Caco-2 (cell line): ENCODE data around the gene NAA38. TPM values are rescaled to one million over a fixed set of nuclear protein-coding genes. Genes with fewer than 3 reads are reported as not detected.
A peak's percentile ranks its signal among the peaks of the same experiment; 100 is the strongest.

Experiments used
- BruUV-seq: library from RNA; stranded (reverse); fragments of 400-500 nt; replicated peaks from 2 replicates; lab custom pipeline; 2021; lab: Mats Ljungman, UMichigan
- CTCF ChIA-PET: fragments of 300-600 bp; sonication (Branson Sonifier 250); formaldehyde crosslinking; loops from one replicate; lab custom pipeline; 2022; ENCODE audit warnings: antibody characterized with exemption; lab: Charles Lee
- POLR2A ChIA-PET: fragments of 300-600 bp; sonication (Branson Sonifier 250); formaldehyde crosslinking; loops from one replicate; lab custom pipeline; 2022; ENCODE audit warnings: antibody characterized with exemption; lab: Charles Lee
- DNase-seq, 2 experiments: peaks; one replicate each; pipeline versions ENCODE4 v3.0.0 to v3.0.0-alpha.2; 2020 to 2022
- H3K27me3 ChIP-seq: replicated peaks from 2 replicates; pipeline ENCODE4 v1.6.0; 2011; ENCODE audit warnings: low read length; ENCODE audit not compliant: control insufficient read depth, insufficient read depth
- H3K36me3 ChIP-seq: 2 replicates; pipeline ENCODE4 v1.5.1; 2011; ENCODE audit warnings: low read length; ENCODE audit not compliant: control insufficient read depth, insufficient read depth
- H3K4me1 ChIP-seq: fragments of 250-450 bp; sonication (Bioruptor Pico); 2 replicates; pipeline ENCODE4 v1.5.1; 2020; ENCODE audit warnings: mild to moderate bottlenecking
- H3K4me3 ChIP-seq: 2 replicates; pipeline ENCODE4 v1.5.1; 2011; ENCODE audit warnings: low read depth, mild to moderate bottlenecking, control low read depth, low read length
- H3K9me3 ChIP-seq: fragments of 250-450 bp; sonication (Bioruptor Pico); 2 replicates; pipeline ENCODE4 v1.5.1; 2020; ENCODE audit warnings: mild to moderate bottlenecking, moderate library complexity
- H3K27ac Mint-ChIP-seq: one replicate; pipeline ENCODE4 v1.8.0; 2022; ENCODE audit warnings: mixed read lengths; ENCODE audit not compliant: unreplicated experiment
- H3K27me3 Mint-ChIP-seq: one replicate; pipeline ENCODE4 v1.8.0; 2022; ENCODE audit warnings: mixed read lengths; ENCODE audit not compliant: insufficient read depth, unreplicated experiment
- H3K36me3 Mint-ChIP-seq: one replicate; pipeline ENCODE4 v1.8.0; 2022; ENCODE audit warnings: mild to moderate bottlenecking, mixed read lengths; ENCODE audit not compliant: insufficient read depth, unreplicated experiment
- H3K4me1 Mint-ChIP-seq: one replicate; pipeline ENCODE4 v1.8.0; 2022; ENCODE audit warnings: low read depth, mixed read lengths; ENCODE audit not compliant: unreplicated experiment
- H3K4me3 Mint-ChIP-seq: one replicate; pipeline ENCODE4 v1.8.0; 2022; ENCODE audit warnings: mild to moderate bottlenecking, moderate library complexity, mixed read lengths; ENCODE audit not compliant: unreplicated experiment
- H3K9me3 Mint-ChIP-seq: one replicate; pipeline ENCODE4 v1.8.0; 2022; ENCODE audit warnings: mixed read lengths; ENCODE audit not compliant: unreplicated experiment
- CTCF ChIP-seq, 2 experiments: fragments of 200-600 bp in 1 of 2; IDR thresholded peaks; 1 replicate in 1 of 2; 2 replicates in 1 of 2; pipeline versions ENCODE4 v1.5.1 to v1.8.0; 2011 to 2022; ENCODE audit warnings: antibody characterized with exemption in 1 of 2, control low read depth in 1 of 2, inconsistent platforms in 1 of 2, low read depth in 1 of 2, low read length in 1 of 2, mild to moderate bottlenecking in 1 of 2, moderate library complexity in 1 of 2; ENCODE audit not compliant: insufficient read depth in 1 of 2, severe bottlenecking in 1 of 2, unreplicated experiment in 1 of 2
- intact Hi-C: fragments of 100-400 bp; cut with micrococcal nuclease; formaldehyde crosslinking; loops from one replicate; pipeline ENCODE4 v1.10.0; 2022; ENCODE audit not compliant: unreplicated experiment
- total RNA-seq: library from RNA; stranded (reverse); gene quantifications from 2 replicates; pipeline ENCODE4 v1.2.3, GENCODE V29; 2022

The NAA38 gene
- total RNA-seq, 1 experiment from 2014 or later: 27.4 TPM

GRCh38 chr17:7884581-7885366 lies 27.4 kb upstream of the NAA38 start:
- Histone ChIP-seq H3K4me3 (peak overlapping the region; percentile 72), H3K9me3 (no peaks in the 10 kb centered on the region), H3K4me1 (no peaks in the 10 kb centered on the region; the same call in 1 of the 2 replicates), H3K36me3 (no peaks in the 10 kb centered on the region), H3K27me3 (no peaks in the 10 kb centered on the region)
- Mint-ChIP-seq H3K27me3 (no peaks in the 10 kb centered on the region), H3K27ac (no peak overlapping the region), H3K4me1 (no peaks in the 10 kb centered on the region), H3K36me3 (no peaks in the 10 kb centered on the region), H3K9me3 (no peaks in the 10 kb centered on the region), H3K4me3 (no peak overlapping the region)
- POLR2A ChIA-PET: interaction anchor here (0.6 to 0.7 kb wide), 2 partner anchors 31 to 263 kb away, joined by 3 to 4 read pairs; no protein-coding TSS in a partner anchor
- DNase-seq: no peak
- intact Hi-C loops: no loop called here
- CTCF ChIA-PET: interaction anchor here (1.5 kb wide), 1 partner anchor 28 kb away, joined by 7 read pairs; the partner anchor contains the start of gene NAA38
- BruUV-seq: no TSS peak
- no peak for TF ChIP-seq CTCF (IDR thresholded peaks at IDR 0.05; ENCODE audit: insufficient read depth in 1 of 2, low read depth in 1 of 2, low read length in 1 of 2, severe bottlenecking in 1 of 2, unreplicated experiment in 1 of 2)

- peak overlapping the region; percentile 56 for H3K4me3 Mint-ChIP-seq
Measured at GRCh38 chr17:7883781-7884386, 26.5 kb upstream of the NAA38 start.

More at GRCh38 chr17:7883781-7884386, 26.5 kb upstream of the NAA38 start:
- no peaks in the 10 kb centered on the region for H3K27me3 ChIP-seq
- H3K27me3 Mint-ChIP-seq: no peaks in the 10 kb centered on the region
- H3K4me1 ChIP-seq: no peaks in the 10 kb centered on the region; the same call in 1 of the 2 replicates
- CTCF ChIA-PET: interaction anchor here (0.6 kb wide), 1 partner anchor 602 kb away, joined by 6 read pairs; the partner anchor contains the start of gene SLC2A4
- no peaks in the 10 kb centered on the region for H3K9me3 ChIP-seq
- H3K36me3 Mint-ChIP-seq: no peaks in the 10 kb centered on the region
- H3K27ac Mint-ChIP-seq: no peak overlapping the region
- POLR2A ChIA-PET: no interaction called here
- no peak for TF ChIP-seq CTCF (IDR thresholded peaks at IDR 0.05; ENCODE audit: insufficient read depth in 1 of 2, low read depth in 1 of 2, low read length in 1 of 2, severe bottlenecking in 1 of 2, unreplicated experiment in 1 of 2)
- H3K36me3 ChIP-seq: no peaks in the 10 kb centered on the region
- no peaks in the 10 kb centered on the region for H3K9me3 Mint-ChIP-seq
- TSS peak; percentile 16 for BruUV-seq
- H3K4me3 ChIP-seq: peak overlapping the region; percentile 55
- intact Hi-C loops: no loop called here
- H3K4me1 Mint-ChIP-seq: no peaks in the 10 kb centered on the region
- DNase-seq: no peak
